Activated CD4-positive, alpha-beta memory T cell treated with anti-CD3 and anti-CD28 coated beads for 36 hours (primary cell): Measurements from ENCODE around the gene LPA. TPM values are rescaled to one million over a fixed set of nuclear protein-coding genes. Genes with fewer than 3 reads are reported as not detected.
"Not testable (repeated sequence)": the region's sequence is repeated elsewhere in the genome, so short reads cannot be mapped to it uniquely, and the experiment has no call there.

ENCODE experiments used
- CTCF ChIA-PET: fragments of 350-600 bp; sonication (Branson Sonifier 250); formaldehyde crosslinking; loops from one replicate; lab custom pipeline; 2021; ENCODE audit warnings: antibody characterized with exemption, inconsistent platforms; lab: Charles Lee
- POLR2A ChIA-PET: fragments of 350-600 bp; sonication (Branson Sonifier 250); formaldehyde crosslinking; loops from one replicate; lab custom pipeline; 2021; ENCODE audit warnings: antibody characterized with exemption; lab: Charles Lee
- DNase-seq: peaks from one replicate; pipeline ENCODE4 v3.0.0-alpha.2; 2020
- H3K27ac Mint-ChIP-seq: one replicate; pipeline ENCODE4 v1.8.0; 2021; ENCODE audit warnings: mixed read lengths
- H3K27me3 Mint-ChIP-seq: one replicate; pipeline ENCODE4 v1.8.0; 2021; ENCODE audit warnings: mixed read lengths
- H3K36me3 Mint-ChIP-seq: one replicate; pipeline ENCODE4 v1.8.0; 2021; ENCODE audit warnings: mixed read lengths
- H3K4me1 Mint-ChIP-seq: one replicate; pipeline ENCODE4 v1.8.0; 2021; ENCODE audit warnings: low read depth, mixed read lengths
- H3K4me3 Mint-ChIP-seq: one replicate; pipeline ENCODE4 v1.8.0; 2021; ENCODE audit warnings: mild to moderate bottlenecking, mixed read lengths
- H3K9me3 Mint-ChIP-seq: one replicate; pipeline ENCODE4 v1.8.0; 2021; ENCODE audit warnings: mixed read lengths
- intact Hi-C: fragments of 100-400 bp; cut with micrococcal nuclease; formaldehyde crosslinking; loops from one replicate; pipeline ENCODE4 v1.15.1; 2023
- total RNA-seq, 2 experiments: library from RNA; stranded (reverse); gene quantifications; one replicate each; pipeline ENCODE4 v1.2.3, GENCODE V29; 2021

LPA gene
- total RNA-seq, 2 experiments from 2014 or later, result not detected

DNA sequence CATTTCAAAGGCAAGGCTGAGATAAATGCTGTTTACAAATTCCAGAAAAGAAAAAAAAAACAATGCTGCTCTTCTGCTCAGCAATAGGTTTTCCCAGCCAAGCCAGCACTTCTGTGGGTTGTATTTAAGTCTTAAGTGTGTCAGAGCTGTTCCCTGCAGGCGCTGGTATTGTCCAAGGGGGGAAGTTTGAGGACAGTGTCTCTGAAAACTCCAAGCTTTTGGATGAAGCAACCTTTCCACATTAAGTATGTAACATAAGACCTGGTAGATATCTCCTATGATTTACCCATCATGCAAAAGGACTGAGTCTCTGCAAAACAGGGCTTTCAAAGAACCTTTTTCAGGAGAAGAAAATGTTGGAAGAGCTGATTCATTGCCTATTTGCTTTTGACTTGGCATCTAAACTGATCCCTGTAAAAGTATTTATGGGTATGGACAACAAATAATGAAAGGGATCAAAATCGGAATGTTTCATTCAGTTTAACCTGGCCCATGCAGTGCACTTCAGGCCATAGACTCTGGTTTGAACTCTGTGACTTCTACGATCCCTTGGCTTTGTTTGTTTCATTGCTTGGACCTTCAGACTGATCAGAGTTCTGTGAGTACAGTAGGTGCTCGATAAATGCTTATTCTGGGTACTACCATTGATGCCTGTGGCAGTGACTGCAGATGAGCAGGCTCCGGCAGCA is 21.8 kb upstream of the LPA start:
- no peak overlapping the region for H3K27ac Mint-ChIP-seq
- intact Hi-C loops, result no loop called here
- peaks cover 8% of the 10 kb centered on the region for H3K27me3 Mint-ChIP-seq
- no peak for DNase-seq
- H3K4me1 Mint-ChIP-seq, result no peaks in the 10 kb centered on the region
- no peaks in the 10 kb centered on the region for H3K9me3 Mint-ChIP-seq
- POLR2A ChIA-PET, result no interaction called here
- H3K4me3 Mint-ChIP-seq, result no peak overlapping the region
- no peaks in the 10 kb centered on the region for H3K36me3 Mint-ChIP-seq
- CTCF ChIA-PET, result no interaction called here

DNA sequence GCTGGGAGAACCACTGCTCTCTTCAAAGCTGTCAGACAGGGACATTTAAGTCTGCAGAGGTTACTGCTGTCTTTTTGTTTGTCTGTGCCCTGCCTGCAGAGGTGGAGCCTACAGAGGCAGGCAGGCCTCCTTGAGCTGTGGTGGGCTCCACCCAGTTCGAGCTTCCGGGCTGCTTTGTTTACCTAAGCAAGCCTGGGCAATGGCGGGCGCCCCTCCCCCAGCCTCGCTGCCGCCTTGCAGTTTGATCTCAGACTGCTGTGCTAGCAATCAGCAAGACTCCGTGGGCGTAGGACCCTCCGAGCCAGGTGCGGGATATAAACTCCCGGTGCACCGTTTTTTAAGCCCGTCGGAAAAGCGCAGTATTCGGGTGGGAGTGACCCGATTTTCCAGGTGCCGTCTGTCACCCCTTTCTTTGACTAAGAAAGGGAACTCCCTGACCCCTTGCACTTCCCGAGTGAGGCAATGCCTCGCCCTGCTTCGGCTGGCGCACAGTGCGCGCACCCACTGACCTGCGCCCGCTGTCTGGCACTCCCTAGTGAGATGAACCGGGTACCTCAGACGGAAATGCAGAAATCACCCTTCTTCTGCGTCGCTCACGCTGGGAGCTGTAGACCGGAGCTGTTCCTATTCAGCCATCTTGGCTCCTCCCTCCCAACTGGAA is 21.2 kb upstream of the LPA start:
- DNase-seq, CTCF ChIA-PET, H3K4me1 Mint-ChIP-seq, H3K27me3 Mint-ChIP-seq, H3K27ac Mint-ChIP-seq, H3K9me3 Mint-ChIP-seq, H3K36me3 Mint-ChIP-seq, intact Hi-C loops, H3K4me3 Mint-ChIP-seq, POLR2A ChIA-PET: not testable (repeated sequence)

DNA sequence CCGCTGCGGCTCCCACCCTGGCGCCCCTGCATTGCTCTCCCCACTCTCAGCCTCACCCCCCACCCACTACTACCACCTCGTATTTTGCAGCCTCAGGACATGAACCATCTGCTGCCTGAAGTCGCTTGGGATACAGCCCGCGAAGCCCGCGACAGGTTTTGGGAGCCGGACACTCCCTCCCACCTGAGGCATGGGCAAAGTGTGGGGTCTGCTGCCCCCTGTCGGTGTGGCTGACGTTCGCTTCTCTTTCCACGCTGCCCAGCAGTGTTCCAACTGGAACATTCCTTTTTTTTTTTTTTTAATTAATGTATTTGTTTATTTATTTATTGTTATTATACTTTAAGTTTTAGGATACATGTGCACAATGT is 15.3 kb upstream of the LPA start:
- Mint-ChIP-seq H3K9me3 (no peaks in the 10 kb centered on the region), H3K4me1 (no peaks in the 10 kb centered on the region), H3K27me3 (peaks cover 6% of the 10 kb centered on the region), H3K4me3 (no peak overlapping the region), H3K36me3 (no peaks in the 10 kb centered on the region), H3K27ac (no peak overlapping the region)
- ChIA-PET CTCF (no interaction called here), POLR2A (no interaction called here)
- no peak for DNase-seq
- intact Hi-C loops, result no loop called here

DNA sequence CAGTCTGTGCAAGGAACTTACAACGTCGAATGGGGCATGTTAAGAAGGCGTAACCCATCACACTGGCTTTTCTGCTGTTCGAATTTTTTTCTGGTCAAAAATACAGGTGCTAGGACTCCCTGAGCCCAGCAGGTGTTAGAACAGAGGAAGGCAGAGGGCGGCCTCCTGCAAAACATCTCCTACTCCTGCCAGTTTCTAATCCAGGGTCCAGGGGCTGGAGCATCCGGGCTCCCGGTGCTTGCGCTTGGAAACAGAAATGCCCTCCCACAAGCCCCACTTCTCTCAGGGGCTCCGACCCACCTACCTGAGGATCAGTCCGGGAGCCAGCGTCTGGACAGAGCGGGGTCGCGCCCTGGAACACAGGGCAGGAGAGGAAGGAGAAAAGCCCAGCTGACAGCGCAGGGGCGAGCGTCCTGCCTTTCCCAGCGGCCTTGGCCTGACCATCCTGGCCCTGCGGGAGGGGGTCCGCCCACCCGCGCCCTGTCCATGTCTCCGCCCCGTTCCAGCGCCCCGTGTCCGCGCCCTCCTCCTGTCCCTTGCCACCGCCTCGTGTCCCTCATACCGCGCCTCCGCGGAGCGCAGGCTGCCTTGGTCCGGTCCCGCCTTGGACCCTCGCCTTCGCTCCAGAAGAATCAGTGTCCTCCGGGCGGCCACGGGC is 14.8 kb upstream of the LPA start:
- Mint-ChIP-seq H3K9me3 (no peaks in the 10 kb centered on the region), H3K4me1 (no peaks in the 10 kb centered on the region), H3K27ac (no peak overlapping the region), H3K27me3 (peaks cover 6% of the 10 kb centered on the region), H3K4me3 (no peak overlapping the region), H3K36me3 (no peaks in the 10 kb centered on the region)
- intact Hi-C loops, result no loop called here
- ChIA-PET POLR2A (no interaction called here), CTCF (no interaction called here)
- no peak for DNase-seq

DNA sequence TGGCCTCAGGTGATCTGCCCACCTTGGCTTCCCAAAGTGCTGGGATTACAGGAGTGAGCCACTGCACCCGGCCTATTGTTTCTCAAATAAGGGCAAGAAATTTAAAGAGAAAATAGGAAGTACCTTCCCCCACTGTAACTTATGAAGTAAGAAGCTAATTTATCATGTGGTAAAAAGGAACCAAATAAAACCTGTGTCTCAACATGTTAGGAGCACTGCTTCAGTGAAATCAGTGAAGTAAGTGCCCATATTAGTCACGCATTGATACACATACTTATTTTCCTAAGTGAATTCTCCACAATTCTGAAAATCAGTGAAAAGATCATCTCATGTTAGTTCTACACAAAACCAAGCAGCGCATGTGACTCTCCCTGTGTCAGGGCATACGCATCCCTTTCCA is 14.2 kb upstream of the LPA start:
- H3K4me3 Mint-ChIP-seq, result no peak overlapping the region
- ChIA-PET CTCF (no interaction called here), POLR2A (no interaction called here)
- peaks cover 4% of the 10 kb centered on the region for H3K27me3 Mint-ChIP-seq
- no peaks in the 10 kb centered on the region for H3K4me1 Mint-ChIP-seq
- peaks cover 1% of the 10 kb centered on the region for H3K9me3 Mint-ChIP-seq
- no peak for DNase-seq
- no peak overlapping the region for H3K27ac Mint-ChIP-seq
- no peaks in the 10 kb centered on the region for H3K36me3 Mint-ChIP-seq
- intact Hi-C loops, result no loop called here

DNA sequence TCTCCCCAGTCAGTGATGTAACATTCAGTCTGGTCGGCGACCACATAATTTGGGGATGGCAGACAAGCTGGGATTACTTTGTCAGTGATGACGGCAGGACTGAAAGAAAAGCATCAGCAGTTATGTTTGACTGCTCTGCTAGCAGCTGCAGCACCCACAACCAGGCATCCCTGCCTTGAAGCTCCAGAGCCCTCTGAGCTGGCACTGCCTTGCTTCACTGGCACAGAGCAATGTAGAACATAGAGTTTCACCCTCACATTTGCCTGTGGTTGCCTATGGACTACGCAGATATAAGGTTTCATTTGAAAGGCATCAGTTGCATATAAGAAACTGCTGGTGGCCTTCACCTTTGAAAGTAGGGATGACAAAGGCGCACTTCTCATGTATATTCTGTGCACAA is 12.3 kb upstream of the LPA start:
- CTCF ChIA-PET, DNase-seq, POLR2A ChIA-PET, H3K4me3 Mint-ChIP-seq, H3K27me3 Mint-ChIP-seq, intact Hi-C loops, H3K4me1 Mint-ChIP-seq, H3K36me3 Mint-ChIP-seq, H3K27ac Mint-ChIP-seq: not testable (repeated sequence)
- peaks cover 12% of the 10 kb centered on the region for H3K9me3 Mint-ChIP-seq

DNA sequence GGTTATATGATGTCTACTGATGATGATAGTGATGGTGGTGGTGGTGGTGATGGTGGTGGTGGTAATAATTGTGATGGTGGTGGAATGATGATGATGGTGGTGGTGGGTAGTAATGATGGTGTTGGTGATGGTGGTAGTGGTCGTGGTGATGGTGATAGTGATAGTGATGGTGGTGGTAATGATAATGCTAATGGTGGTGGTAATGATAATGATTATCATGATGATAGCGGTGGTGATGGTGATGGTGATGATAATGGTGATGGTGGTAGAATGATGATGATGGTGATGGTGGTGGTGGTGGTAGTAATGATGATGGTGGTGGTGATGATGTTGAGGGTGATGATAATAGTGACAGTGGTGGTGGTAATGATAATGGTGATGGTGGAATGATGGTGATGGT is 4.5 kb upstream of the LPA start:
- no peak for DNase-seq
- no peak overlapping the region for H3K4me3 Mint-ChIP-seq
- intact Hi-C loops, result loop anchor here (1.0 kb wide), 1 partner anchor 148 kb away; no protein-coding TSS in a partner anchor
- peaks cover 12% of the 10 kb centered on the region for H3K9me3 Mint-ChIP-seq
- no peaks in the 10 kb centered on the region for H3K4me1 Mint-ChIP-seq
- no peak overlapping the region for H3K27ac Mint-ChIP-seq
- ChIA-PET CTCF (interaction anchor here (1.0 kb wide), 1 partner anchor 119 kb away, joined by 3 read pairs; no protein-coding TSS in a partner anchor), POLR2A (no interaction called here)
- peaks cover 10% of the 10 kb centered on the region for H3K27me3 Mint-ChIP-seq
- H3K36me3 Mint-ChIP-seq, result no peaks in the 10 kb centered on the region

DNA sequence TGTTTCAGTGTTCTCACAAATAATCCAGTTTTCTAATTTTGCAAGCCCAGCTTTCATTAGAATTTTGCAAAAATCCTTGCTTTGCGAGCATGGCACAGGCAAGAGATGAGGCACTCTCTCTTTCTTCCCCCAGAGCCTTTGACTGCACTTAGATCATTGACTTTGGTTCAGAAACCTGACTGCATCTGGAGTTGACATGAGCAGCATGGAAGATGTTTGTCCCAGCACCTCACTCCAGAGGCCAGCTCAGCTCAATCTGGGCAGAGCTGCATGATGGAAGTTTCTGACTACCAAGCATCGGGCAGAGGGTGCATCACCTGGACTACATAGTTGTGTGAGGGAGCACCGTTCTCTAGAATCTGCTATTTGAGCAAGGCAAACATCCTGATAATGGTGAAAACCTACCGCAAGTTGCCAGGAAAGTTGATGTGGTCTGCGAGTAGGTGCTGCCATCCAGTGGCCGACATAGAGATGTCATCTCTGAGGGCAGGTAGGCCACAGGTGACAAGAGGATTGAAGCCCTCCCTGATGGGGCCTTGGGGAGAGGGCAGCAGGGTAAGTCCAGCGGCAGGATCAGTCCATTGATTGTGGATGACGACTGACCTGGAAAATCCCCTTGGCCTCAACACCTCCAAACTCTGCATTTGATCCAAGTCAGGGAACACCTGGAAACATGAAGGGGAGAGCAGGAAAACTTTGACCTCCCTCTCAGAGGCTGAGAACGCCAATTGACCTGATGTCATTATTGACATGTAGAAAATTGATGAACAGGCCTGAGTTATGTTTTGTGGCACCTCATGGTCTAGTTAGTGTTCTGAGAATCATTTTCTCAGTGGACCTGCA is 3.8 kb upstream of the LPA start:
- intact Hi-C loops, result loop anchor here (1.0 kb wide), 1 partner anchor 148 kb away; no protein-coding TSS in a partner anchor
- H3K27ac Mint-ChIP-seq, result no peak overlapping the region
- no peak overlapping the region for H3K4me3 Mint-ChIP-seq
- H3K9me3 Mint-ChIP-seq, result peaks cover 6% of the 10 kb centered on the region
- peaks cover 7% of the 10 kb centered on the region for H3K27me3 Mint-ChIP-seq
- peak; percentile 61 for DNase-seq
- POLR2A ChIA-PET, result no interaction called here
- CTCF ChIA-PET, result interaction anchor here (0.7 to 2.2 kb wide), 3 partner anchors 118 to 149 kb away, joined by 3 to 13 read pairs (median 4); no protein-coding TSS in a partner anchor
- H3K36me3 Mint-ChIP-seq, result no peaks in the 10 kb centered on the region
- no peaks in the 10 kb centered on the region for H3K4me1 Mint-ChIP-seq

DNA sequence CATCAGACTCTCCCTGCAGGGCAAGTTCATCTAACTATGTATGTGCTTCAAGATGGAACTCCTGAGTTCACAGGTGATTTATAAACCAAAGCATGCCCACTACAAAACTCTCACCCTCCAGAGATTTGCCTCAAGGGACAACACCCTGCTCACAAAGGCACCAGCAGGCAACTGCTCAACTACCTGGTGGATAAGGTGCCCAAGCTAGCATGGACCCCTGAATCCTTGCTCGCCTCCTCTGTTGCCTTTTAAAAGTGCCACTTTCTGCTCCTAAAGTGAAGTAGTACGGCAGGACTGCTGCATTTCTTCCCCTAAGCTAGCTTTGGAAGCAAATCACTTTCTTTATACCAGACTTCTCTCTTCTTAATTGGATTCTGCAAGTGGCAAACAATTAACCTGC is 1.2 kb downstream of the LPA start:
- ChIA-PET POLR2A (no interaction called here), CTCF (interaction anchor here (1.0 kb wide), 1 partner anchor 143 kb away, joined by 3 read pairs; no protein-coding TSS in a partner anchor)
- Mint-ChIP-seq H3K4me3 (no peak overlapping the region), H3K4me1 (no peaks in the 10 kb centered on the region), H3K9me3 (no peaks in the 10 kb centered on the region), H3K36me3 (no peaks in the 10 kb centered on the region), H3K27ac (no peak overlapping the region), H3K27me3 (peaks cover 11% of the 10 kb centered on the region)
- no peak for DNase-seq
- intact Hi-C loops, result no loop called here

DNA sequence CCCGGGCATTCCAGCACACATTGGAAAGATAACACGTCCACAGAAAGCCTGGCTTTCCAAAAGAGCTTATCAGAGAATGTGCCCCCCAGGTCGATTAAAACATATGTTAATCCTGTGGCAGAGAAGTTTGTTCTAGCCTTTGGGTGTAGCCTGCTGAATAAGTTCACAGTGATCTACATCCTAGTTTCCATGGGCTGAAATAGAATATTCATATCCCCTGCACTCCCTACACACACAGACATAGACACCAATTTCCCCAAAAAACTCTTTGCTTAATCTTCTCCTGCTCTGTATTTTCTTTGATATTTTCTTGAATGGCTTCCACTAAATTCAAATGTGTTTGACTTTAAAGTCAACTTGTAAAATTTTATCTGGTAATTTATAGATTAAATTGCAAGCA is 1.6 kb downstream of the LPA start:
- no peaks in the 10 kb centered on the region for H3K4me1 Mint-ChIP-seq
- peaks cover 11% of the 10 kb centered on the region for H3K27me3 Mint-ChIP-seq
- ChIA-PET CTCF (no interaction called here), POLR2A (no interaction called here)
- no peak for DNase-seq
- no peaks in the 10 kb centered on the region for H3K36me3 Mint-ChIP-seq
- intact Hi-C loops, result no loop called here
- no peak overlapping the region for H3K4me3 Mint-ChIP-seq
- H3K9me3 Mint-ChIP-seq, result peaks cover 3% of the 10 kb centered on the region
- H3K27ac Mint-ChIP-seq, result no peak overlapping the region

DNA sequence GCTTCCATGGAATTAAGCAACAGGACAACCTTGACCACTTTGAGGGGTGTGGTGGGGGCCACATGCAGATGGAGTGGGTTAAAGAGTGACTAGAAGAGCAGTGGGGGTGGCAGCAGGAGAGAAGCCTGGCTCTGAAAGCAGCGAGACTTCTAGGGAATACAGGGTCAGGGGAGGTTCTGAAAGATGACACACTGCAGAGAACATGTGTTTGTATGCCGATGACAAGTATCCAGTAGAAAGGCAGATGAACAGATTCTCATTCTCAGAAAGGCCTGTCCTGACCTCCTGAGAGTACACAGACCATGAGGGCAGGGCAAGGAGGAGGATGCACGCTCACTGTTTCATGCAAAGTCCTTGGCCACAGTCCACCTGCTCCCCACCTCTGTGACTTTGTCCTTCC is 2.9 kb downstream of the LPA start:
- H3K36me3 Mint-ChIP-seq, result no peaks in the 10 kb centered on the region
- CTCF ChIA-PET, result no interaction called here
- H3K4me1 Mint-ChIP-seq, result no peaks in the 10 kb centered on the region
- H3K27me3 Mint-ChIP-seq, result peaks cover 10% of the 10 kb centered on the region
- peaks cover 12% of the 10 kb centered on the region for H3K9me3 Mint-ChIP-seq
- intact Hi-C loops, result no loop called here
- H3K4me3 Mint-ChIP-seq, result no peak overlapping the region
- H3K27ac Mint-ChIP-seq, result no peak overlapping the region
- POLR2A ChIA-PET, result no interaction called here
- DNase-seq, result no peak

DNA sequence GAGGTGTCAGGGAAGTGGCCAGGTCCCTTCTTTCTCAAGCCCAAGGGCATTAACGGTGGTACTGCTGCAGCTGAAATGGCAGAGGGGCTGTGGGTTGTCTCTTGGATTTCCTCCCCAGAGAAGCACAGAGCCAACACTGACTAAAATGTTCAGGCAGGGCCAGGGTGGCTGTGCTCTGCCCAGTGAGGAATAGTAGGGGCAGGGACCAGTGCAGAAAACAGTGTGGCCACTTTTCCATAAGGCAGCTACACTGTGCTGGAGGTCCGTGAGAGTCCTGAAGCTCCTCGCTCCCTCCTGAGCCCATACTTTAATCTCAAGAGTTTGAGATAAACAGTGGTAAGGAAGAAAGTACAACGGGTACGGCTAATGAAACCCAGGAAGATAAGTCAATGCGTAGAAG is 4.5 kb downstream of the LPA start:
- Mint-ChIP-seq H3K9me3 (peaks cover 16% of the 10 kb centered on the region), H3K4me3 (no peak overlapping the region), H3K27ac (no peak overlapping the region), H3K27me3 (peaks cover 6% of the 10 kb centered on the region), H3K36me3 (no peaks in the 10 kb centered on the region), H3K4me1 (no peaks in the 10 kb centered on the region)
- ChIA-PET CTCF (no interaction called here), POLR2A (no interaction called here)
- no peak for DNase-seq
- intact Hi-C loops, result no loop called here
